Measurements from ENCODE around the gene CD84.
A peak's percentile ranks its signal among the peaks of the same experiment; 100 is the strongest.
"Not testable (repeated sequence)": the region's sequence is repeated elsewhere in the genome, so short reads cannot be mapped to it uniquely, and the experiment has no call there.

Gene CD84

DNA sequence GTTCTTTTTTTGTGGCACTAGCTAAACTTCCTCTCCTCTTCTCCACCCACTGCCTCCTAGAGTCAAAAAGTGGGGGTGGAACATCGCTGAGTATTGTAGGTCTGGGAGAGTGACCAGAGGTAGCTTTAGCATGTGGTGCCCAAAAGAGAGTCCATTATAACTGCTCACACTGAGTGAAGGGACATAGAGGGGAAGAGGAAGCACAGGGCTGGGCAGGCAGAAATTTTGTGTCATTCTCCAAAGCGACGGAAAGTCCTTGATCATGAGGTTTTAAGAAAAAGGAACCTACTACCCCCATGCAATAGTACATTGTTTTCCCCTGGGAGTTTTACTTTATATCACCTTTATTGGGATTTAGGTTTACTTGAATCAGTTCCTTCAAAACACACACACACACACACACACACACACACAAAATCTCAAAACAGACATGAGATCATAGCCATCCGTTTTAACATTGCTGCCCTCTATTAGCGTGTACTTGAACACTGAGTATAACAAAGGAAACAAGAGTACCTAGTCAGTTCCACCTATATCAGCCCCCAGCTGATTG lies 4.1 kb downstream of the CD84 start:
- no peak for DNase-seq (ENCODE audit: low read depth, low spot score)

DNA sequence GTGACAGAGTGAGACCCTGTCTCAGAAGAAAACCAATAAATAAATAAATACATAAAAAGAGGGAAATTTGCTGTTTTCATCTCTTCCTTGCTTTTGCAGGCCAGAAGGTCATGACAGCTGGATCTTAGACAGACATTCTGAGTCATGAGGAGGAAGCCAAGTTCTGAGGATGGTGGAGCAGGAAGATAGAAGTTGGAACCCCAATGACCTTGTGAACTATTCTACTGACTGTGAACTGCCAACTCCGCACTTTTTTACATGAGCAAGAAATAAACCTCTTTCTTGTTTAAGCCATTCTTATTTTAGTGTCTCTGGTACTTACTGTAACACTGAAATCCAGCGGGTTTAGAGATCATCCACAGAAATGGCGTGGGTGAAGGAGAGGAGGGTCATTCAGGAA lies 8.5 kb downstream of the CD84 start:
- DNase-seq (ENCODE audit: low read depth, low spot score): no peak

DNA sequence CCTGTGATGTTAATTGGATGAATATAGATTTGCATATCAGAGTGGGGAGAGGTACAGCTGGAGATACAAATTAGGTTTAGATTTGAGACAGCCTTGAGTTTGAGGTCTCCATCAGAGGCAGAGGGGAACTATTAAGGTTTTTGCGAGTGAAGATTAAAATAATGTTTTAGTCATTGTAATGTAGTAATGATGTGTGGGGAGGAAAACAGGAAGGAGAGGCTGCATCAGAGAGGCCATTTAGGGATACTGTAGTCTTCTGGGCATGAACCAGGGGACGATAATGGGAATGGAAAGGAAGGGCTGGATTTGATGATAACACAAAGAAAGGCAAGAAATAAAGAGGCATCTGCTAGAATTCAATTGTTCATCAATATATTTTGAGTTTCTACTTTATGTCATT lies 9.5 kb downstream of the CD84 start:
- no peak for DNase-seq (ENCODE audit: low read depth, low spot score)

DNA sequence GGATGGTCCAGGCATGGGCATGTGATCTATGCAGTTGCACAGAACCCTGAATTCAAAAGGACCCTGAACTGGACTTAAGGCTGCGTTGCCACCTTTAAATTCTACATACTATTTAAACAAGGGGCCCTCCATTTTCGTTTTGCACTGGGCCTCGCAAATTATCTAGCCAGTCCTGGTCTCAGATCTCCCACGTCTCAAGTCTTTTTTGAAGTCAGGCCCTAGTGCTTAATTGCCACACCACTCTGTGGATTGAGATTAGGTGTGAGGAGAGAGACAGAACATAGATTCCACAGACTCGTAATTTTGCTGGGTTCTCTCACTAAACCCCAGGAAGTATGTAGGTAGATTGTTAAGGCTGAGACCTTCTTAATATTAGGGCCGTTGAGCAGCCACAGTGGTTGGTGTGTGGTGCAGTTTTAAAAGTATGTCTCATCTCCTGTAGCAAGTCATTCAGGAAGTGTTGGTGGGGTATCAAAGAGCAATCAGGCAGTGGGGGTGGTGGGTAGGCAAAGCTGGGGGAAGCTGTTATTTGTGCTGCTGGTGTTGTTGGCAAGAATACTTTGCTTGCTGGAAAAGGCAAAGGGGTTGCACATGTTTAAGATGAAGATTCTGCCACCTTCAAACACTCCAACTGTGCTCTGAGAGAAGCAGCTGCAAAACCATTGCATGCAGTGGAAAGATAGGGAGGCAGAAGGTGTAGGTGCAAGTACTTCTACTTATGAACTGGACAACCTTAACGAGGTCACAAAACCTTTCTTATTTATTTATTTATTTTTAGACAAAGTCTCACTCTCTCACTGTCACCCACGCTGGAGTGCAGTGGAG lies 11.2 kb downstream of the CD84 start:
- peak; percentile 54 for DNase-seq (ENCODE audit: low read depth, low spot score)

DNA sequence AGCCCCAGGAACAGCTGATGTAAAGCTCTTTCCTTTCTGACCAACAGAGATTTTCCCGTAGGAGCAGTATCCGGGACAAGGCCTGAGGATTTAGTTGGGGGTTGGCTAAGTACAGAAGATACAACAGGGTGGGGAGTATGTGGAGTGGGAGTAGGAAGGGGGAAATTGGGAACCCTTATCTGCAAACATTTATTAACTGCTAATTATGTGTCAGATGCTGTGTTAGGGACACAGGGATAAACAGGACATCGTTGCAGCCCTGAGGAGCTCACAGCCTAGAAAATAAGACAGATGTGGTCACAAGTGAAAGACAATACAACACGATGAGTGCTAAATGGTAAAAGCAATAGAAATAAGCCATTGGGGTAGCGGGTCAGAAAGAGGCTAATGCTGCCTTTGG lies 12.0 kb downstream of the CD84 start:
- no peak for DNase-seq (ENCODE audit: low read depth, low spot score)

DNA sequence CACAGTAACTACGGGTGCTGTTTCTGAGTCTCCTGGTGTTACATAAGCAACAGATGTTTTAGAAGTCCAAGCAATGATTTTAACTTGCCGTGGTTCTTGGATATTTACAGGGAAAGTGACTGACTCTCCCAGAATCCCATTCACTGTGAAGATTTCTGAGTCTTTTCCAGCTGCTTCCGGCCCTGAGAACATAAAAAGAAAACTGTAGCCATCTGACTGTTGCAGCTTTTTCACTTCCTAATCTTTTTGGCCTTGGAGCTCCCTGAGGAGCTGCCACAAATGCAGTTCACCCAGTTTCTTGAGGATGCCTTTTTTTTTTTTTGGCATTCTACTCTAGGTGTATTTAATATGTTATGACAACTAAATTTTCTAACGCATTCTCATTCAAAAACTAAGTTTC lies 13.7 kb downstream of the CD84 start:
- DNase-seq (ENCODE audit: low read depth, low spot score): no peak

DNA sequence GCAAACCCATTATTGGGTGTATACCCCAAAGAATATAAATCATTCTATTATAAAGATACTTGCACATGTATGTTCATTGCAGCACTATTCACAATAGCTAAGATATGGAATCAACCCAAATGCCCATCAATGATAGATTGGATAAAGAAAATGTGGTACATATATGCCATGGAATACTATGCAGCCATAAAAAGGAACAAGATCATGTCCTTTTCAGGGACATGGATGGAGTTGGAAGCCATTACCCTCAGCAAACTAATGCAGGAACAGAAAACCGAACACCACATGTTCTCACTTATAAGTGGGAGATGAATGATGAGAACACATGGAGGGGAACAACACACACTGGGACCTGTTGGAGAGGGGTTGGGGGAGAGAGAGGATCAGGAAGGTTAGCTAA lies 16.1 kb downstream of the CD84 start:
- not testable (repeated sequence) for DNase-seq (ENCODE audit: low read depth, low spot score)

DNA sequence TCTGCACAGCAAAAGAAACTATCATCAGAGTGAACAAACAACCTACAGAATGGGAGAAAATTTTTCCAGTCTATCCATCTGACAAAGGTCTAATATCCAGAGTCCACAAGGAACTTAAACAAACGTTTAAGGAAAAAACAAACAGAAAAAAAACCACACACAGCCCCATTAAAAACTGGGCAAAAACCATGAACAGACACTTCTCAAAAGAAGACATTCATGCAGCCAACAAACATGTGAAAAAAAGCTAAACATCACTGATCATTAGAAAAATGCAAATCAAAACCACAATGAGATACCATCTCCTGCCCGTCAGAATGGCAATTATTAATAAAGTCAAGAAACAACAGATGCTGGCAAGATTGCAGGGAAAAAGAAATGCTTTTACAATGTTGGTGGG lies 16.6 kb downstream of the CD84 start:
- not testable (repeated sequence) for DNase-seq (ENCODE audit: low read depth, low spot score)

DNA sequence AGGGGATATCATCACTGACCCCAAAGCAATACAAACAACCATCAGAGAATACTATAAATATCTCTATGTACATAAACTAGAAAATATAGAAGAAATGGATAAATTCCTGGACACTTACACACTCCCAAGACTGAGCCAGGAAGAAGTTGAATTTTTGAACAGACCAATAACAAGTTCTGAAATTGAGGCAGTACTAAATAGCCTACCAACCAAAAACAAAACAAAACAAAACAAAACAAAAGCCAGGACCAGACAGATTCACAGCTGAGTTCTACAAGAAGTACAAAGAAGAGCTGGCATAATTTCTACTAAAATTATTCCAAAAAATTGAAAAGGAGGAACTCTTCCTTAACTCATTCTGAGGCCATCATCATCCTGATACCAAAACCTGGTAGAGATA lies 18.5 kb downstream of the CD84 start:
- DNase-seq (ENCODE audit: low read depth, low spot score): no peak

DNA sequence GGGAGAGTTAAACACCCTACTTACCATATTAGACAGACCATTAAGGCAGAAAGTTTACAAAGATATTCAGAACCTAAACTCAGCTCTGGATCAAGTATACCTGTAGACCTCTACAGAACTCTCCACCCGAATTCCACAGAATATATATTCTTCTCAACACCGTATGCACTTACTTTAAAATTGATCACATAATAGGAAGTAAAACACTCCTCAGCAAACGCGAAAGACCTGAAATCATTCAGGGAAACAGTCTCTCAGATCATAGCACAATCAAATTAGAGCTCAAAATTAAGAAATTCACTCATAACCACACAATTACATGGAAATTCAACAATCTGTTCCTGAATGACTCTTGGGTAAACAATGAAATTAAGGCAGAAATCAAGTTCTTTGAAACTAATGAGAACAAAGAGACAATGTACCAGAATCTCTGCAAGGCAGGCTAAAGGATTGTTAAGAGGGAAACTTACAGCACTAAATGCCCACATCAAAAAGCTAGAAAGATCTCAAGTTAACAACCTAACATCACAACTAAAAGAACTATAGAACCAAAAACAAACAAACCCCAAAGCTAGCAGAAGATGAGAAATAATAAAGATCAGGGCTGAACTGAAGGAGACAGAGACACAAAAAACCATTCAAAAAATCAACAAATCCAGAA lies 19.1 kb downstream of the CD84 start:
- DNase-seq (ENCODE audit: low read depth, low spot score): no peak

DNA sequence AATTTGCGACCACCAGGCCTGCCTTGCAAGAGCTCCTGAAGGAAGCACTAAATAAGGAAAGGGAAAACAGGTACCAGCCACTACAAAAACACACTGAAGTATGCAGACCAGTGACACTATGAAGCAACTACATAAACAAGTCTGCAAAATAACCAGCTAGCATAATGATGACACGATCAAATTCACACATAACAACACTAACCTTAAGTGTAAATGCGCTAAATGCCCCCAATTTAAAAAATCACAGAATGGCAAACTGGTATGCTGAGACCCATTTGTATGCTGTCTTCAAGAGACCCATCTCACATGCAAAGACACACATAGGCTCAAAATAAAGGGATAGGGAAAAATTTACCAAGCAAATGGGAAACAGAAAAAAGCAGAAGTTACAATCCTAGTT lies 19.9 kb downstream of the CD84 start:
- not testable (repeated sequence) for DNase-seq (ENCODE audit: low read depth, low spot score)

DNA sequence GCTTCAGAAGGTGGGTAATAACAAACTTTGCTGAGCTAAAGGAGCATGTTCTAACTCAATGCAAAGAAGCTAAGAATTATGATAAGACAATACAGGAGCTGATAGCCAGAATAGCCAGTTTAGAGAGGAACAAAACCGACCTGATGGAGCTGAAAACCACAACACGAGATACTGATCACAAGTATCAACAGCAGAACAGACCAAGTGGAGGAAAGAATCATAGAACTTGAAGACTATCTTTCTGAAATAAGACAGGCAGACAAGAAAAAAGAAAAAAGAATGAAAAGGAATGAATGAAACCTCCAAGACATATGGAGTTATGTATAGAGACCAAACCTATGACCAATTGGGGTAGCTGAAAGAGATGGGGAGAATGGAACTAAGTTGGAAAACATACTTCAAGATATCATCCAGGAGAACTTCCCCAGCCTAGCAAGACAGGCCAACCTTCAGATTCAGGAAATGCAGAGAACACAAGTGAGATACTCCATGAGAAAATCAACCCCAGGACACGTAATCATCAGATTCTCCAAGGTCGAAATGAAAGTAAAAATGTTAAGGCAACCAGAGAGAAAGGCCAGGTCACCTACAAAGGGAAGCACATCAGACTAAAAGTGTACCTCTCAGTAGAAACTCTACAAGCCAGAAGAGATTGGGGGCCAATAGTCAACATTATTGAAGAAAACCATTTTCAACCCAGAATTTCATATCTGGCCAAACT lies 20.5 kb downstream of the CD84 start:
- DNase-seq (ENCODE audit: low read depth, low spot score): no peak

DNA sequence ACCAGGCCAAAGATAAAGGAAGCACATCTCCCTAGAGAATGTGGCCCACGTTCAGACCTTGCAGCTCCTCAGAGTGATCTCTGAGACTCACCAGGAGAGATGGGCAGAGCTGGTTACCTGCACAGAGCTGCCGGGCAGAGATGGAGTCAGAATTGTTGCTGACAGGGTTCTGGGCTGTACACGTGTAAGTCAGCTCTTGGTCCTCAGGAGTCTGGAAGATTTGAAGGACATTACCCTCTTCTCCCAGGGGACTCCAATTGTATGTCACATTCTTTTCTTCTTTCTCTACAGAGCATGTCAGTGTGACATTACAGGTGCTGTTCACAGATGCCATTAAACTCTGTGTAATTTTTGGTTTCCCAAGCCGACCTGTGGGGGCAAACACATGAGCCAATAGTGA lies 25.5 kb downstream of the CD84 start:
- DNase-seq (ENCODE audit: low read depth, low spot score): no peak

DNA sequence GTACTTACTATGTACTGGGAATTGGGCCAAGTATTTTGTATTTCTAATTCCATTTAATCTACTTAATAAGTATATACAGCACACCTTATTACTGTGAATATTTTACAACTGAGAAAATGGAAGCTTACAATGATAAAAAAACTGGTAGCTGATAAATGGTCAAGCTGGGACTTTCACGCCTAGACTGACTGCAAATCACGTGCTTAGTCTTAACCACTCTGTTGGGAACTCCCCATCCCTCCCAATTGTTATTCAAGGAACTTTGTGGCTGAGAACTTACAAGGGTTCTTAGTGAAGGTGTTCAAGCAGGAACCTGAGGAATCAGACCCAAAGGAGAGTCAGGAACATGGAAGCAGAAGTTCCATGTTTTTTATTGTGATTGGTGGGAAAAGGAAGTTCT lies 26.9 kb downstream of the CD84 start:
- DNase-seq (ENCODE audit: low read depth, low spot score): no peak

DNA sequence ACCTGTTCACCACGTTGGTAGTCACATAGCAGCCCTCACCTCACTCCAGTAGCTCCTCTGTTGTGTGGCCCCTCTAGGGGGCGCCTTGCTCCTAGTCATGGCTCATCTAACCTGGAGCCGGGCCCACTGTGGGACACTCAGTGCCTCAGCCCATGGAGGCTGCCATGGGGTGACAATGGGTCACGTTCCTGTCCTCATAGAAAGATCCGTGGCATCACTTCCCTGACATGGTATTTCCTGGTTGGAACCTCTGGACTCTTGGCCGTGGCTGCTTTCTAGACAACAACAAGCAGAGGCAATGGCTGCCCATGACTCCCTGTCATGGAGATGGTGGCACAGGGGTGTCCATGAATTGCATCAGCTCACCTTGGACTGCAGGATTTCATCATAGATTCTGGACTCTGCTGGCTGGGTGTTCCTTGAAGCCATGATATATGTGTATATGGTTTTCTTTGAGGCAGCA lies 28.7 kb downstream of the CD84 start:
- peak; percentile 21 for DNase-seq (ENCODE audit: low read depth, low spot score)

DNA sequence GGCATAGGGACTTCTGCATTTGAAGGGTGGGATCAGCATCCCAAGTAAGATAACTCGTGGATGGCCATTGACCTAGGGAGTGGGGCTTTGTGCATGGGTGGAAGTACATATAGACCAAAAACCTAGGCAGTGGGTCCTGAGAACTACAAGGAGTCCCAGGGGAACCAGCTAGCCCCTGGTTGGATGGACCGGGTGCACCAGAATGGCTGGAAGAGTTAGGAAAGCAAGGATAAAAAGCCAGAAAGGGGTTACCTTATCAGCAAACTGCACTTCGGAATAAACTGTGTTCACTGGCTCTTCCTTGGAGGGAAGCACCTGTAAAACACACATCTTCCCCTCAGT lies 29.7 kb downstream of the CD84 start:
- no peak for DNase-seq (ENCODE audit: low read depth, low spot score)

DNA sequence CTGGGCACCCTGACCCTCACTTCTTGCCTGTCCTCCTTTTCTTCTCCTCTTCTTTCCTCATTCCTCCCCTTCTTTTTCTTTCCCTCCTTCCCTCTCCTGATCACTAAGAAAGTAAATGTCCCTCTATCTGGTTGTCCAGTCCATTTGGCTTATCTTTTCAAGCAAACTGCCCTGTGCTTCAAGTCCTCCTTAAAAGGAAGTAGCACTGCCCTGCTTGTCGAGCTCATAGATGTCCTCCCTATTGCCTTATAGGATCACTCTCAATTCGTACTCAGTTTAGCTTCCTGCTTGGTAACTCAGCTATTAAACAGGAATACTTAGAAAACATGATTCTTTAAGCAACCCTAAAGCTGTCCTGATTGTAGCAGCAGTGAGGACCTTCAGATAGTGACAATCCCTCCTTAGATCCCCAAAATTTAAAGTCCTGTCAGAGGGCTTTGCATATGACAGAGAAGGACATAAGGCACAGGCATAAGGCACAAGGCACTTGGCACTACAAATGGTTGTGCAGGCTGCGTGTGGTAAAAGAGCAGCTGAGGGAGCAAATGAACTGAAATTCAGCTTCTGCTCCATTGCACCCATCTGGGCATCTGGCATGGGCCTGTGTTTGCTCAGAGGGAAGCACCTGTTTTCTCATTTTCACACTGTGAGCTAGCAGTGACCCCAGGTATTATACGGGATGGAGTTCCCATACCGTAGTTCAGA lies 30.2 kb downstream of the CD84 start:
- no peak for DNase-seq (ENCODE audit: low read depth, low spot score)

DNA sequence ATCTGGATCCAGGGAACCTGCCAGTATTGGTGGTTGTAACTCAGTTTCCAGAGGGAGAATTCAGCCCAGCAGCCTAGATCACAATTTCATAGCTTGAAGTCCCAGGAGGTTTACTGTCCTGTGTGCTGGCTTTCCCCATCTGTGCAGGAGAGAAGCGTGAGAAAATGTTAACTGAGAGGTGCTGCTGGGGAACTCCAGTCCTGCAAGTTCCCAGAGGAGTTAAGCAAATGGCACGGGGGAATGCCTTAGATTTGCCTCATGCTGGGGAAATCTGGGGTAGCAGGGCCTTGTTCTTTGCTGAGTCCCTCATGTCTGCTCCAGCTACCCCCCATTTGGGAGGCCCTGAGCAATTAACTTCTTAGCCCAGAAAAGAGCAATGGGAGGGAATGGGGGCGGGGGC lies 31.1 kb downstream of the CD84 start:
- DNase-seq (ENCODE audit: low read depth, low spot score): no peak

DNA sequence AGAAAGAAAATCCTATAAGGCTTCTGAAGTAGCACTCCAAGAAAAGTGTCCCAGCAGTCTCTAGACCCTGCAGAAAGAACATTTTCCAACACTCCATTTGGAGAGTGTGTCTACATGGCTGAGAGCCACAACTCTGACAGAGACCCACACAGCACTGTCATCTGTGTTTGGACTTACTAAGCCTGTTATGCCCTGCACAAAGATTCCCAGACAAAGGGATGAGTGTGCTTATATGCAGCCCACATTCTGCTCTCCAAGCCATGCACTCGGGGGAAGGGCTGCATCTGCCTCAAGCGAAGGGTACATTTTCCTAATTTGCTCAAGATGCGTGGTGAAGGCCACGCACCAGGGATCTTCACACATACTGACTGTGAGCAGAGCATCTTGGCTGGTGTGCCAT lies 31.9 kb downstream of the CD84 start:
- no peak for DNase-seq (ENCODE audit: low read depth, low spot score)

DNA sequence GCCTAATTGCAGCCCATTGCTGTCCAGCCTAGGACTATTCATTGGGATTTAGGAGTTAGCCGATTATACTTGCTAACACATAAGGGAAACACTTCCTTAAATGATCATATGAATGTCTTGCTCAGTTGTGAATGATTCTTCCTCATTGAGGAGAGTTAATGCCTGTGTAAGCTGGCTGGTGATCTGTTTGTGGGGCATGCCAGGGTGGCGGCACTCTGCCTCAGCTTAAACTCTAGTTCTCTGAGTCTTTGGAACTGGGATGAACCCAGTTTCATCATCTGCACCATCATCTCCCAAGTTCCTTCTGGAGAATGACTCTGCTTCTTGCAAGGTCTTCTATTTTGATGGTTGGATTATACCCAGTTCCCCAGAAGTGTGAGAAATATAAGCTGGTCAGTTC lies 32.4 kb downstream of the CD84 start:
- no peak for DNase-seq (ENCODE audit: low read depth, low spot score)

DNA sequence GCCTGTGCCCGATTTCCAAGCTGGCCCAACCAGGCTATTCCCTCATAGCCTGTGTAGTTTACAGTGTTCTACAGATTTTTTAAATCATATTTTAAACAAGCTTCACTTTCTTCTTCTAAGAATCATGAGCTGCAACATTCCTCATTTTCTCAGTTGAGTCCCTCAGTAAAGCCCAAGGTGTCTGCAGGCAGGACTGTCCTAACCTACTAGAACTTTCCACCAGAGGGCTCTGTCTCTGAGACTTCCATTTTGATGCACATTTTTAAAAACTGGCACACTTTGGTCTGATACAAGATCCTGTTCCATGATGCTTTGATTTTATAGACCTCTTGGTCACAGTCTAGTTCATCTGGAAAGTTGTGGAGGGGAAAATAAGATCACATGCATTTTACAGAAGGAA lies 34.6 kb downstream of the CD84 start:
- no peak for DNase-seq (ENCODE audit: low read depth, low spot score)
